GM19467 (cell line): Measurements from ENCODE around the gene TREML4.
"Not testable (repeated sequence)": the region's sequence is repeated elsewhere in the genome, so short reads cannot be mapped to it uniquely, and the experiment has no call there.

Experiments
- ATAC-seq: cut with Tn5 transposase; IDR thresholded peaks from one replicate; pipeline ENCODE4 v1.9.1; 2021; ENCODE audit warnings: mild to moderate bottlenecking, moderate library complexity; ENCODE audit not compliant: unreplicated experiment

The TREML4 gene

GRCh38 chr6:41228096-41228495 lies at the start of gene TREML4:
TSS of gene TREML4 (plus strand) at chr6:41228349. CDS start at chr6:41228428, 79 bp downstream.
- no peak for ATAC-seq

GRCh38 chr6:41179163-41179562 lies 49.0 kb upstream of the TREML4 start:
- no peak for ATAC-seq

GRCh38 chr6:41181566-41181965 lies 46.6 kb upstream of the TREML4 start:
- no peak for ATAC-seq

- no peak for ATAC-seq
Measured at GRCh38 chr6:41182069-41183034, 45.8 kb upstream of the TREML4 start.

GRCh38 chr6:41184761-41185160 lies 43.4 kb upstream of the TREML4 start:
- no peak for ATAC-seq

GRCh38 chr6:41186031-41186562 lies 42.1 kb upstream of the TREML4 start:
- ATAC-seq: no peak

GRCh38 chr6:41187924-41188886 lies 39.9 kb upstream of the TREML4 start:
- ATAC-seq: no peak

- ATAC-seq: not testable (repeated sequence)
Measured at GRCh38 chr6:41189046-41189445, 39.1 kb upstream of the TREML4 start.

- no peak for ATAC-seq
Measured at GRCh38 chr6:41189967-41190366, 38.2 kb upstream of the TREML4 start.

GRCh38 chr6:41190791-41191190 lies 37.4 kb upstream of the TREML4 start:
- no peak for ATAC-seq

GRCh38 chr6:41191569-41191968 lies 36.6 kb upstream of the TREML4 start:
- no peak for ATAC-seq

GRCh38 chr6:41193171-41193734 lies 34.9 kb upstream of the TREML4 start:
- no peak for ATAC-seq

GRCh38 chr6:41193884-41194283 lies 34.3 kb upstream of the TREML4 start:
- ATAC-seq: no peak

- ATAC-seq: no peak
Measured at GRCh38 chr6:41194386-41194785, 33.8 kb upstream of the TREML4 start.

- no peak for ATAC-seq
Measured at GRCh38 chr6:41197234-41197633, 30.9 kb upstream of the TREML4 start.

GRCh38 chr6:41199552-41200246 lies 28.4 kb upstream of the TREML4 start:
- ATAC-seq: no peak

- no peak for ATAC-seq
Measured at GRCh38 chr6:41200296-41200900, 27.8 kb upstream of the TREML4 start.

- ATAC-seq: no peak
Measured at GRCh38 chr6:41200901-41201763, 27.0 kb upstream of the TREML4 start, which contains the start of gene TREML2. TSS of gene TREML2 (minus strand) at chr6:41201149. CDS start at chr6:41201008, 141 bp downstream.

GRCh38 chr6:41201764-41202173 lies 26.4 kb upstream of the TREML4 start:
- ATAC-seq: no peak
